ENCODE results near the gene PRRT4.

PRRT4 gene

DNA sequence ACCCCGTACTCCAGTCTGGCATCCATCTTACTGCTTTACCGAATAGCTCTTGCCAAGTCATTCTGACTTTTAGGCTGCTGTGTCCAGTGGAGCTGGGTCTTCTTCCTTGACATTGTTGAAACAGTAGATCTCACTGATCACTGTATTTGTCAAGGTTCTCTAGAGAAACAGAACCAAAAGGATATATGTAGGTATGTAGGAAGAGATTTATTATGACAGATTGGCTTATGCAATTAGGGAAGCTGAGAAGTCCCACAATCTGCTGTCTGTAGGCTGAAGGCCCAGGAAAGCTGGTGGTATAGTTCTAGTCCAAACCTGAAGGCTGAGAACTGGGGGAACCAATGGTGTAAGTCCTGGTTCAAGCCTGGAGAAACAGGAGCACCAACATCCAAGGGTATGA is 12.1 kb upstream of the PRRT4 start:
- DNase-seq = no peak

DNA sequence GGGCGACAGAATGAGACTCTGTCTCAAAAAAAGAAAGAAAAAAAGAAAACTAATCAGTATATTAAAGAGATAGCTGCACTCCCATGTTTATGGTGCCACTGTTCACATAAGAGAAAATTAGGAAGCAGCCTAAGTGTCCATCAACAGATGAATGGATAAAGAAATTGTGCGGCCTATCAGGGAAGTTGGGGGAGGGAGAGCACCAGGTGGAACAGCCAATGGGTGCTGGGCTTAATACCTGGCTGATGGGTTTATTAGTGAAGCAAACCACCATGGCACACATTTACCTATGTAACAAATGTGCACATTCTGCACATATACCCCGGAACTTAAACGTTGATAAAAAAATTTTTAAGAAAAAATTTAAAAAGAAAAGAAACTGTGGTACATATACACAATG is 9.0 kb upstream of the PRRT4 start:
- DNase-seq = no peak

GRCh38 chr7:128366986-128367385 is 5.5 kb upstream of the PRRT4 start:
- no peak for DNase-seq

GRCh38 chr7:128366300-128366699 is 4.8 kb upstream of the PRRT4 start:
- DNase-seq = no peak

DNA sequence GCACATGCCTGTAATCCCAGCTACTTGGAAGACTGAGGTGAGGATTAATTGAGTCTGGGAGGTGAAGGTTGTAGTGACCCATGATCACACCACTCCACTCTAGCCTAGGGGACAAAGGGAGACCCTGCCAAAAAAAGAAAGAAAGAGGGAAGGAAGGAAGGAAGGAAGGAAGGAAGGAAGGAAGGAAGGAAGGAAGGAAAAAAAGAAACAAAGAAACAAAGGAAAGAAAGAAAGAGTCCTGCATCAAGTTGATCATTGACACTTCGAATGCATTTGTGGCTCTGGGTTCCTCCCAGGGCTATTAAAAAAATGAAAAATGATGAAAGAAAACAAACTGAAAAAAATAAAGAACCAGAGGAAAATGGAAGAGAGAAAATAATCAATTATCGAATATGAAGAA is 3.9 kb upstream of the PRRT4 start:
- no peak for DNase-seq

- DNase-seq = no peak
These were observed 2.8 kb upstream of the PRRT4 start for GRCh38 chr7:128364166-128364870.

GRCh38 chr7:128363261-128363721 is 1.8 kb upstream of the PRRT4 start:
- no peak for DNase-seq

DNA sequence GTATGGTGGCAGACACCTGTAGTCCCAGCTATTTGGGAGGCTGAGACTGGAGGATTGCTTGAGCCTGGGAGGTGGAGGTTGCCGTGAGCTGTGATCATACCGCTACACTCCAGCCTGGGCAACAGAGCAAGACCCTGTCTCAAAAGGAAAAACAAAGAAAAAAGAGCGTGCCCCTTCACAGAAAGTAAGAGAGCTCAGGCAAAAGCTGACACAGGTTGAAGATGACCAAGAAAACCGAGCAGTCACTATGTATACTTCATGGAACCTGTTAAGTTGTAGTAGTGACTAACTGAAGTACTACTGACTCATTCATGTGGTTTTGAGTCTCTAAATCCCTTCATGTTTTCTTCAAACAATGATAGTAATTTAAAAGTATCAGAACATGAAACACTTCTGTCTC is 1.2 kb upstream of the PRRT4 start:
- no peak for DNase-seq

DNA sequence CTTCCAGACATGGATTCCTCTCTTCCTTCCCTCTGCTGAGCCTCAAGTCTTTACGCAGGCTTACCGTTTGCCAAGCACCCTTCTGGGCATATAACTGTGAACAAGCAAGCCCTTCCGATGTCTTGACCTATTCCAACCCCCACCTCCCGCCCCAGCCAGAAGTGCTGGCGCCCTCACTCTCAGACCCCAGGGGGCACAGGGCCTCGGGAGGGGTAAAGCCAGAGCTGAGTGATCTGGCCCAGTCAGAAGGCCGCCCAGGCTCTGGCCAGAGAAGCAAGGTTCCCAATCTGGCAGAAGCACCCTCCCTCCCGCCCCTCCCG is 1.2 kb downstream of the PRRT4 start:
- DNase-seq = no peak

GRCh38 chr7:128359939-128360338 is 1.6 kb downstream of the PRRT4 start:
- no peak for DNase-seq

GRCh38 chr7:128359336-128359735 is 2.2 kb downstream of the PRRT4 start:
- no peak for DNase-seq

DNA sequence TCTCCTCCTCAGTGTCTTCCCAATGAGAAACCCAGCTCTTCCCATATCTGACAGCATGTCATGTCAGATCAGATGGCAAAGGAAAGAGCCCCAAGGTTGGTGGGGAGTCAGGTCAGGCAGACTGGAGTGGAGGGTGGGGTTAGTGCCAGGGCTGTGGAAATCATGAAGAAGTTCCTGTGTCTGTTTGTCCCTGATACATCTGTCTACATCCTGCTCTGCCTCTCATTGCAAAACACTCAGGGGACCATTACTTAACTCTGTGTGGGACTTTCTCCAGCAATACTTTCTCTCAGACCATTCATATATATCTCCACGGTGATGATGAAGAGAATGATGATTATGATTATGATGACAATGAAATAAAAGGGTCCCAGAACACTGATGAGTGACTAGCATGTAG is 3.3 kb downstream of the PRRT4 start:
- no peak for DNase-seq

DNA sequence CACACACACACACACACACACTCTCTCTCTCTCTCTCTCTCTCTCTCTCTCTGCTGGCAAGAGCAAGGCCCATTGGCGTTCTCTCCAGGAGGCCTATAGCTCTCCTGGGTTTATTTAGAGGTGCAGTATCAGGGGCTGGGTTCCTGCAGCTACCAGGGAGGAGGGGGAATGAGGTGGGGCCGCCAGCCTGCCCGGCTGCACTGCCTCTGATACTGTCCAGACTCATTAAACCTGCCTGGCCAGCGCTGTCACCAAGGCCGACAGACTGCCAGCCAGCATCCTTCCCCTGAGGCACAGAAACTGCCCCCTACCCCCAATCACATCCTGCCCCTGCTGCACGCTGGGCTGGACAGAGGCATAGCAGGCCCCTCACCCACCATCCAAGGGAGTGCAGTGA is 4.3 kb downstream of the PRRT4 start:
- DNase-seq = no peak

- no peak for DNase-seq
These were observed 4.8 kb downstream of the PRRT4 start for GRCh38 chr7:128356546-128357216.

DNA sequence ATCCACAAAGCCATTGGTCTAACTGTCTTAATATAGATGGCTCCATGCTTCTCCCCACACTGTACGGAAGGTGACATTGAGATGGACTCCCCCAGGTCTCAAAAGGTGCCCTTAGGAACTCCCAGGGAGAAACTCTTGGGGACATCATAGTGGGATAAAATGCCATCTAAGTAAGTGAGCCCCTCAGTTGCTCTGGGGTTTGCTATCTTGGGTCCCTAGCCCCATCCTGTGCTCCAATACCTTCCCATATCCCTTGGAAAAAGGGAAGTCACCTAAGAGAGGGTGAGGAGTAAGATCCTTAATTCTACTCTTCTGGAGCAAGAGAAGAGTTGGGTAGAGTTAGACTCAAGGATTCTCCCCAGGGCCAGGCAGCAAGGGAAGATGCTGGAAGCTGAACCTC is 7.9 kb downstream of the PRRT4 start:
- DNase-seq = no peak

GRCh38 chr7:128353189-128353588 is 8.3 kb downstream of the PRRT4 start:
- no peak for DNase-seq

DNA sequence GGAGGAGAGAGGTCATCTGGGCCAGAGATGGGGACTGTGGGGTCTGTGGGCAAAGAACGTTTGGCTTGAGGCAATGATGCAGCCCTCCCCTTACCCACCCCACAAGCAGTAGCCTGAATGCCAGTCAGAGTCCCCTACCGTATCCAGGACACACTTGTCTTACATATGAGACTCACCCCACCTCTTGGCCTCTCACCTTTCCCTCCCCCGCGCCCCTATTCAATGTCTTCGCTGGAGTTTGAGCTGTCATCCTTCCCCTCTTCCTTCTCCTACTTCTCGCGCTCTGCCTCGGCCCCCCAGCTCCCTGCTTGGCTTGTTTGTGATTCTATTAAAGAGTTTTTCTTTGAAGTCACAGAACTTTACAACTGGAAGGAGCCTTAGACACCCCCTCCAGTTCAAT is 8.9 kb downstream of the PRRT4 start:
- no peak for DNase-seq

DNA sequence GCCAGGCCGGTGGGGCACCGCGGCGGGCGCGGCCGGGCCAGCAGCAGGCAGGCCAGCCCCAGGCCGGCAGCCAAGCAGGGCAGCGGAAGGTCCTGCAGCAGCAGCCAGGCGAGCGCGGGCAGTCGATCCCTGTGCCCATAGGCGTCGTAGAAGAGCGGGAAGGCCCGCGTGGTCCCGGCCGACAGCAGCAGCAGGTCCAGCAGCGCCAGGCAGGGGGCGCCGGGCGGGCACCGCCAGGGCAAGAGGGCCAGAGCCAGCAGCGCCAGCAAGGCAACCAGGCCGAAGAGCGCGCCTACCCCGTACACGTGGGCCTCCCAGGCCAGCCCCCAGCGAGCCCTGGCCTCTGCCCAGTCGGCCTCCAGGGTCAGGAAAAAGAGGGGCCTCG is 9.3 kb downstream of the PRRT4 start:
- DNase-seq = no peak

DNA sequence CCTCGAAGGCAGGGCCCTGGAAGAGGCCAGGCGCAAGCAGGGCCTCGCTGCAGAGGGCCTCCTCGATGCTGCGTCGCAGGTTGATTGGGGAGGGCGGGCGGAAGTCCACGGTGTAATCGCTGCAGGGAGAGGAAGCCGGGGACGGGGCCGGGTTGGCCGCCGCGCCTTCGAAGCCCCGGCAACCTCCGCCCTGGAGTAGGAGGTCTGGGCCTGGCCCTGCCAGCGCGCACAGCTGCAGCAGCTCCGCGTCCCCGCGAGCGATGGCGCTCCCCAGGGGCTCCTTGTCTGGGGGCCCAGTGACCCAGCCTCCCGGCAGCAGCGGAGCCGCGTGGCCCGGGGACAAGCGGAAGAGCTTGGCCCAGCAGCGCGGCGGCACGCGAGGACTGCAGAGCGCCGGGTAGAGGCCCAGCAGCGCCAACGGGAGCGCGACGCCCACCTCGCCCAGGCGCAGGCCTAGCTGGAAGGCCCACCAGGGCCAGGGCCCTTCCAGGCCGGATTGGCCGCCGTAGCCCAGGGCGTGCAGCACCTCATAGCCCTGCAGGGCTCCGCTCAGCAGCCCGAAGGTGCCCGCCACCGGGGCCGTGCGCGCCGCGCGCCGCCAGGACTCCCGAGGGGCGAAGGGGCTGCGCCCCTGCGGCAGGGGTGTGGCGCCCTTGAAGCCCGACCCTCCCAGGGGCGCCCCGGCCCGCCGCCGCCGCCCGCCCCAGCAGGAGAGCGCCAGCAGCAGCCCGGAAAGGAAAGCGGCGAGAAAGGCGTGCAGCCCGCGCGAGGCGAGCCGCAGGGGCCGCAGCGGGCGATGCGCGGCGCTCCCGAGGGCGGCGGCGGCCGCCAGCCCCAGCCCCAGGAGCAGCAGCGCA is 10.0 kb downstream of the PRRT4 start:
- DNase-seq = no peak

- DNase-seq = no peak
These were observed 10.7 kb downstream of the PRRT4 start for GRCh38 chr7:128350708-128351295.

DNA sequence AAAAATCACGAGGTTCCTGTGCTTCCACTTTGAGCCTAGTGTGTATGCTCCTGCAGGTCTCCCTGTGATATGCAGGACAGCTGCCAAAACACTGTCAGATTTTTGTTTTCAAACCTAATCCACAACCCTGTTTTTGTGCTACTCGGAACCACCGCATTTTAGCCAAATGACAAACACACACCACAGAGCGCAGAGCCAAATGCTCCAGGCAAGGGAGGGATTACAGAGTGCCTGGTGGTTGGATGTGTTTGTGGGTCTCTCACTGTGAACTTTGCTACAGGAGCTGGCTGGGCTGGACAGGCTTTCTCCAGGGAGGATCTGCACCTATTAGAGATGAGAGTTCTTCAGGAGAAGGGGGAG is 12.0 kb downstream of the PRRT4 start:
- DNase-seq = no peak

GRCh38 chr7:128347647-128348097 is 13.8 kb downstream of the PRRT4 start:
- peak in 1 of 2 experiments; percentile 49 for DNase-seq

GRCh38 chr7:128344431-128344774 is 17.1 kb downstream of the PRRT4 start:
- no peak for DNase-seq

All from NCI-H1930 (cell line).